ENCODE results near the gene PUDP.

The PUDP gene

GRCh38 chrX:7116081-7116480, 31.9 kb downstream of the PUDP start:
- H3K4me2 ChIP-seq (ENCODE audit: low read length) = no peak overlapping the region
- WGBS (ENCODE audit: extremely low coverage, insufficient coverage, insufficient read length) = no CpG with 5 or more reads among the region's 3 CpGs

DNA sequence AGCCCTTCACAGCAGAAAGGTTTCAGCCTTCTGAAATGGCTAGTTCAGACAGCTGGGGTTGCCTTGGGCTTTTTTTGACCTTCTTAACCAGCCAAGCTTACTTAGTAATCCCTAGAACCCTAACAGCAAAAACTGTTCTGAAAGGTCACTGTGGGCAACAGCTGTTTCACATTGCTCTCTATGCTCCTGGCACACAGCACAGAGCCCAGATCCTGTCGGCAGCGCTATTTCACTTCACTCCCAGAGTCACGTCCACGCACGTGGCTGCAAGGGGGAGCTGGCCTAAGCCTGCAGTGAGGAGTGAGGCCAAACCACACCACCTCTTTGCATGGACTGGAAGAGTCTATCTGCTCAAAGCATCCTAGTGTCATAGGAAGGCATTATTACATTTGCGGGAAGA, 32.4 kb downstream of the PUDP start:
- H3K23ac ChIP-seq (ENCODE audit: low read length) = no peak overlapping the region
- DNase-seq = no peak
- H3K18ac ChIP-seq (ENCODE audit: low read length) = no peak overlapping the region
- H3K4me2 ChIP-seq (ENCODE audit: low read length) = no peak overlapping the region
- H3K27ac ChIP-seq (ENCODE audit: low read depth, low read length) = no peak overlapping the region
- H4K91ac ChIP-seq (ENCODE audit: low read depth, low read length) = no peak overlapping the region
- no peak overlapping the region for H2BK120ac ChIP-seq (ENCODE audit: insufficient read depth, low read length, poor library complexity)
- H4K8ac ChIP-seq (ENCODE audit: low read depth, low read length) = no peak overlapping the region
- H2AK5ac ChIP-seq (ENCODE audit: low read length) = no peak overlapping the region
- no peak overlapping the region for H3K4me3 ChIP-seq (ENCODE audit: low read depth, low read length)
- no peak overlapping the region for H2BK12ac ChIP-seq (ENCODE audit: low read length)
- no peaks in the 10 kb centered on the region for H3K27me3 ChIP-seq (ENCODE audit: insufficient read depth, low read length)
- no peak overlapping the region for H4K12ac ChIP-seq (ENCODE audit: low read depth, low read length)
- H3K79me2 ChIP-seq (ENCODE audit: control insufficient read depth, insufficient read depth, low read length, poor library complexity) = no peaks in the 10 kb centered on the region
- H3K4me1 ChIP-seq (ENCODE audit: control insufficient read depth in 1 of 2, insufficient read depth in 2 of 2, low read length in 2 of 2) = peaks cover 3 to 5% of the 10 kb centered on the region in 2 experiments
- H3K14ac ChIP-seq (ENCODE audit: low read length) = no peak overlapping the region
- WGBS (ENCODE audit: extremely low coverage, insufficient coverage, insufficient read length) = no CpG with 5 or more reads among the region's 6 CpGs
- no peaks in the 10 kb centered on the region for H3K9me3 ChIP-seq (ENCODE audit: insufficient read depth, low read depth, low read length)
- H3K9ac ChIP-seq (ENCODE audit: low read length) = no peak overlapping the region
- H2AFZ ChIP-seq (ENCODE audit: insufficient read depth, low read length, poor library complexity) = no peak overlapping the region
- H3K4ac ChIP-seq (ENCODE audit: low read depth, low read length) = no peak overlapping the region
- H3K36me3 ChIP-seq (ENCODE audit: control insufficient read depth in 1 of 2, insufficient read depth in 2 of 2, low read length in 2 of 2) = peaks cover 0 to 2% of the 10 kb centered on the region in 2 experiments
- H3K79me1 ChIP-seq (ENCODE audit: low read length) = no peaks in the 10 kb centered on the region
- no peak overlapping the region for H2BK5ac ChIP-seq (ENCODE audit: low read depth, low read length, poor library complexity)

More at GRCh38 chrX:7116081-7116480, 31.9 kb downstream of the PUDP start:
- Histone ChIP-seq H2AK5ac (ENCODE audit: low read length) (no peak overlapping the region), H2BK12ac (ENCODE audit: low read length) (no peak overlapping the region), H4K12ac (ENCODE audit: low read depth, low read length) (no peak overlapping the region), H3K79me1 (ENCODE audit: low read length) (no peaks in the 10 kb centered on the region), H3K4me3 (ENCODE audit: low read depth, low read length) (no peak overlapping the region), H3K27ac (ENCODE audit: low read depth, low read length) (no peak overlapping the region), H3K18ac (ENCODE audit: low read length) (no peak overlapping the region), H2BK5ac (ENCODE audit: low read depth, low read length, poor library complexity) (no peak overlapping the region), H3K27me3 (ENCODE audit: insufficient read depth, low read length) (no peaks in the 10 kb centered on the region), H3K9me3 (ENCODE audit: insufficient read depth, low read depth, low read length) (no peaks in the 10 kb centered on the region), H2BK120ac (ENCODE audit: insufficient read depth, low read length, poor library complexity) (no peak overlapping the region), H2AFZ (ENCODE audit: insufficient read depth, low read length, poor library complexity) (no peak overlapping the region), H3K36me3 (ENCODE audit: control insufficient read depth in 1 of 2, insufficient read depth in 2 of 2, low read length in 2 of 2) (peaks cover 0 to 2% of the 10 kb centered on the region in 2 experiments), H3K4ac (ENCODE audit: low read depth, low read length) (no peak overlapping the region), H3K23ac (ENCODE audit: low read length) (no peak overlapping the region), H3K14ac (ENCODE audit: low read length) (no peak overlapping the region), H4K91ac (ENCODE audit: low read depth, low read length) (no peak overlapping the region), H3K79me2 (ENCODE audit: control insufficient read depth, insufficient read depth, low read length, poor library complexity) (no peaks in the 10 kb centered on the region), H4K8ac (ENCODE audit: low read depth, low read length) (no peak overlapping the region), H3K9ac (ENCODE audit: low read length) (no peak overlapping the region), H3K4me1 (ENCODE audit: control insufficient read depth in 1 of 2, insufficient read depth in 2 of 2, low read length in 2 of 2) (peaks cover under 1 to 2% of the 10 kb centered on the region in 2 experiments)
- no peak for DNase-seq

- Histone ChIP-seq H2AFZ (ENCODE audit: insufficient read depth, low read length, poor library complexity) (no peak overlapping the region), H3K79me2 (ENCODE audit: control insufficient read depth, insufficient read depth, low read length, poor library complexity) (no peaks in the 10 kb centered on the region)
- WGBS (ENCODE audit: extremely low coverage, insufficient coverage, insufficient read length) = no CpG with 5 or more reads among the region's 7 CpGs
These were observed 35.9 kb downstream of the PUDP start for GRCh38 chrX:7112071-7112470.

DNA sequence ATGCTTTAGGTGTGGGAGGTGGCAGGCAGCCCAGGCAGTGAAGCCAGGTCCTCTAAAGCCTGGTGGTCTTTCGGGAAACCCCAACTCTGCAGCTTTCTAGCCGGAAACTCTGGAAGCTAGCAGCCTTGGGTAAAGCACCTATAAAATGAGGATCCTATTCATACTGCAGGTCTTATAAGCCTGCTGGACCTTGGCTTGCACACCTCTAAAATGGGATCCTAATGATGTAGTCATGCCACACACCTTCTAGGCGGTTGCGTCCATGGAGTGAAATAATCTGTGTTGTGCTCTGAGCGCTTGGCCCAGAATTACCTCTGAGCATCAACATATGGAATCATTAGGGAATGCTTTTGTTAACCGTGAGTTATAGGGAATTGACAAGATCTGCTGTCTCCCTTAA, 36.4 kb downstream of the PUDP start:
- no peak overlapping the region for H3K4me2 ChIP-seq (ENCODE audit: low read length)
- peaks cover 3 to 7% of the 10 kb centered on the region in 2 experiments for H3K4me1 ChIP-seq (ENCODE audit: control insufficient read depth in 1 of 2, insufficient read depth in 2 of 2, low read length in 2 of 2)
- H3K18ac ChIP-seq (ENCODE audit: low read length) = no peak overlapping the region
- no peak overlapping the region for H4K12ac ChIP-seq (ENCODE audit: low read depth, low read length)
- H3K79me1 ChIP-seq (ENCODE audit: low read length) = no peaks in the 10 kb centered on the region
- H3K36me3 ChIP-seq (ENCODE audit: control insufficient read depth in 1 of 2, insufficient read depth in 2 of 2, low read length in 2 of 2) = no peaks in the 10 kb centered on the region
- no peak overlapping the region for H3K9ac ChIP-seq (ENCODE audit: low read length)
- H2AFZ ChIP-seq (ENCODE audit: insufficient read depth, low read length, poor library complexity) = no peak overlapping the region
- H4K8ac ChIP-seq (ENCODE audit: low read depth, low read length) = no peak overlapping the region
- H3K4ac ChIP-seq (ENCODE audit: low read depth, low read length) = no peak overlapping the region
- H3K14ac ChIP-seq (ENCODE audit: low read length) = no peak overlapping the region
- no peaks in the 10 kb centered on the region for H3K79me2 ChIP-seq (ENCODE audit: control insufficient read depth, insufficient read depth, low read length, poor library complexity)
- H3K23ac ChIP-seq (ENCODE audit: low read length) = no peak overlapping the region
- H2BK120ac ChIP-seq (ENCODE audit: insufficient read depth, low read length, poor library complexity) = no peak overlapping the region
- H4K91ac ChIP-seq (ENCODE audit: low read depth, low read length) = no peak overlapping the region
- H3K27ac ChIP-seq (ENCODE audit: low read depth, low read length) = no peak overlapping the region
- DNase-seq = no peak
- H2BK5ac ChIP-seq (ENCODE audit: low read depth, low read length, poor library complexity) = no peak overlapping the region
- no peak overlapping the region for H2BK12ac ChIP-seq (ENCODE audit: low read length)
- no peak overlapping the region for H2AK5ac ChIP-seq (ENCODE audit: low read length)
- H3K9me3 ChIP-seq (ENCODE audit: insufficient read depth, low read depth, low read length) = no peaks in the 10 kb centered on the region
- no peak overlapping the region for H3K4me3 ChIP-seq (ENCODE audit: low read depth, low read length)
- no peaks in the 10 kb centered on the region for H3K27me3 ChIP-seq (ENCODE audit: insufficient read depth, low read length)
- WGBS (ENCODE audit: extremely low coverage, insufficient coverage, insufficient read length) = no CpG with 5 or more reads among the region's 6 CpGs

More at GRCh38 chrX:7112071-7112470, 35.9 kb downstream of the PUDP start:
- Histone ChIP-seq H3K79me1 (ENCODE audit: low read length) (no peaks in the 10 kb centered on the region), H2BK5ac (ENCODE audit: low read depth, low read length, poor library complexity) (no peak overlapping the region), H2AK5ac (ENCODE audit: low read length) (no peak overlapping the region), H4K8ac (ENCODE audit: low read depth, low read length) (no peak overlapping the region), H3K18ac (ENCODE audit: low read length) (no peak overlapping the region), H2BK12ac (ENCODE audit: low read length) (no peak overlapping the region), H4K12ac (ENCODE audit: low read depth, low read length) (no peak overlapping the region), H3K27ac (ENCODE audit: low read depth, low read length) (no peak overlapping the region), H3K4me1 (ENCODE audit: control insufficient read depth in 1 of 2, insufficient read depth in 2 of 2, low read length in 2 of 2) (peaks cover 3 to 7% of the 10 kb centered on the region in 2 experiments), H3K14ac (ENCODE audit: low read length) (no peak overlapping the region), H3K27me3 (ENCODE audit: insufficient read depth, low read length) (no peaks in the 10 kb centered on the region), H3K23ac (ENCODE audit: low read length) (no peak overlapping the region), H3K9me3 (ENCODE audit: insufficient read depth, low read depth, low read length) (no peaks in the 10 kb centered on the region), H2BK120ac (ENCODE audit: insufficient read depth, low read length, poor library complexity) (no peak overlapping the region), H3K4me3 (ENCODE audit: low read depth, low read length) (no peak overlapping the region), H4K91ac (ENCODE audit: low read depth, low read length) (no peak overlapping the region), H3K9ac (ENCODE audit: low read length) (no peak overlapping the region), H3K4me2 (ENCODE audit: low read length) (no peak overlapping the region), H3K4ac (ENCODE audit: low read depth, low read length) (no peak overlapping the region), H3K36me3 (ENCODE audit: control insufficient read depth in 1 of 2, insufficient read depth in 2 of 2, low read length in 2 of 2) (peaks cover 0 to 2% of the 10 kb centered on the region in 2 experiments)
- no peak for DNase-seq

All from trophoblast cell (in vitro differentiated cells and primary cell).